ENCODE results near the gene EPHB6.

DNA sequence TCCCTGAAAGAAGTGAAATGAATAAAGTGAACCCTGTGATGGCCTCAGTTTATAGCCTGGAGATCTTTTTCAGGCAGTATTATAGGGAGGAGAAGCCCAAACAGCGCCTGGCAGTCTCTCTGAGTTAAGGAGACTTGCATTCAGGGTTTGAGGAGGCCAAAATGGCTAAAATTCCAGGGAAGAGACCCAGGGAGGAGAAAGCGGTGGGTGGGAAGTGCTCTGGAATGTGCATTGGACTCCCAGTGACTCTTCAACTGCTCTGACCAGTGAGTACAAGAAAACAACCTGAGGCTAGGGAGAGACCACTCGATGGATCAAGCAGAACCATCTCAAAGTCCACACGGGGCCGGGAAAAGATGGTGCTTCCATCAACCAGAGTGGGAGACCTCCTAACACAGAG is 35.3 kb upstream of the EPHB6 start:
- TF ChIP-seq, protein P1, sequence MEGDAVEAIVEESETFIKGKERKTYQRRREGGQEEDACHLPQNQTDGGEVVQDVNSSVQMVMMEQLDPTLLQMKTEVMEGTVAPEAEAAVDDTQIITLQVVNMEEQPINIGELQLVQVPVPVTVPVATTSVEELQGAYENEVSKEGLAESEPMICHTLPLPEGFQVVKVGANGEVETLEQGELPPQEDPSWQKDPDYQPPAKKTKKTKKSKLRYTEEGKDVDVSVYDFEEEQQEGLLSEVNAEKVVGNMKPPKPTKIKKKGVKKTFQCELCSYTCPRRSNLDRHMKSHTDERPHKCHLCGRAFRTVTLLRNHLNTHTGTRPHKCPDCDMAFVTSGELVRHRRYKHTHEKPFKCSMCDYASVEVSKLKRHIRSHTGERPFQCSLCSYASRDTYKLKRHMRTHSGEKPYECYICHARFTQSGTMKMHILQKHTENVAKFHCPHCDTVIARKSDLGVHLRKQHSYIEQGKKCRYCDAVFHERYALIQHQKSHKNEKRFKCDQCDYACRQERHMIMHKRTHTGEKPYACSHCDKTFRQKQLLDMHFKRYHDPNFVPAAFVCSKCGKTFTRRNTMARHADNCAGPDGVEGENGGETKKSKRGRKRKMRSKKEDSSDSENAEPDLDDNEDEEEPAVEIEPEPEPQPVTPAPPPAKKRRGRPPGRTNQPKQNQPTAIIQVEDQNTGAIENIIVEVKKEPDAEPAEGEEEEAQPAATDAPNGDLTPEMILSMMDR (IDR thresholded peaks at IDR 0.05; ENCODE audit: poor library complexity, severe bottlenecking) = no peak
- no peak for TF ChIP-seq EP300 (conservative IDR thresholded peaks at IDR 0.05; ENCODE audit: poor library complexity, severe bottlenecking)
- no peak for TF ChIP-seq POLR2AphosphoS5 (IDR thresholded peaks at IDR 0.05)
- no peak for TF ChIP-seq RAD21 (conservative IDR thresholded peaks at IDR 0.05)
- no peak for TF ChIP-seq EZH2 (IDR thresholded peaks at IDR 0.05; ENCODE audit: borderline replicate concordance, insufficient read depth, low read length, poor library complexity, severe bottlenecking)
- no peak for TF ChIP-seq TAF1 (IDR thresholded peaks at IDR 0.05; ENCODE audit: low read depth)

Measured in neural cell (in vitro differentiated cells).